NCI-H128 (cell line): Measurements from ENCODE around the gene SH3PXD2A.

Experiments
- DNase-seq: peaks from one replicate; lab custom pipeline; 2025; ENCODE audit not compliant: unreplicated experiment; lab: John Stamatoyannopoulos, UW

Gene SH3PXD2A

DNA sequence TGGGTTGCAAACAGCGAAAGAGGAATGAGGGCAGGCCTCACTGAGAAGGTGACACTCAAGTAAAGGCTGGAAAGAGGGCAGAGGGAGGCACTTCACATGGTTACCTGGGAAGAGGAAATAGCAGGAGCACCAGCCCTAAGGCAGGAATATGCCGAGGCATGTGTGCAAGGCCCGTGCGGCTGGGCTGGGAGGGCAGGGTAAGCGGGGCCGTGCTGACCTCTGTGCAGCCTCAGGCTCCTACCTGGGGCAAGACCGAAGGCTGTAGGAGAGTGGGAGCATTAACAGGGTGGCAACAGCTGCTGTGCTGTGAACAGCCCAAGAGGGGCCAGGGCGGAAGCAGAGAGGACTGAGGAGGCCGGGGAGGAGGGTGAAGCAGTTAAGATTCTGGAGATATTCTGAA, 24.0 kb upstream of the SH3PXD2A start:
- no peak for DNase-seq

DNA sequence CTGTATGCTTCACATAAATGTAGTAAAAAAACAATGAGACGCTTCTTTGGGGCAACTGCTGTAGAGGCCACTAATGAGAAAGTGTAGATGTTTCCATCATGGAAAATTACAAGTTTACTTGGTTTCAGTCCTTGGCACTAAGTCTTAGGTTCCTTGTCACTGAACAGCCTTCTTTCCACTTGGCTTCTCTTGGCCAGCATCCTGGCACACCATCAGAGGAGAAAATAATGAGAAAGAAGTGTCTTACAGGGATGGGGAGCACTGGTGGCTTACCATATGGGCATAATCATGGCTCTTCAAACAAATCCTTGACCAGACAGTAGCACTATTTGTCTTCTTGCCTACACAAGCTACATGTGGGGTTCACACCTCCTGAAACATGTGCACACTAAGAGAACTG, 22.5 kb upstream of the SH3PXD2A start:
- DNase-seq = no peak

DNA sequence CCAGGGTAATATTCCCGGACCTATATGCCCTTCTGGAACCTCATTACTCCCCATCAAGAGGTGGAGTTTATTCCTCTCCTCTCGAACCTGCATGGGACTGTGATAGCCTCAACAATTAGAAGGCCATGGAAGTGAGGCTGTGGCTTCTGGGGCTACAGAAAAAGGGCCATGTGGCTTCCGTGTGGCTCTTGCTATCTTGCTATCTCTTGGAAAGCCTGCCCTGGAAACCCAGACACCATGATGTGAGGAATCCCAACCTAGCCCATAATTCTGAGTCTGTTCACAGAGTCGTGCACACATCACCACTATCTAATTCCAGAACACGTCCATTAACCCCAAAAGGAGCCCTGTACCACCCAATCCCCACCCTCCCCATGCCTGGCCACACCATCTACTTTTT, 20.8 kb upstream of the SH3PXD2A start:
- no peak for DNase-seq

DNA sequence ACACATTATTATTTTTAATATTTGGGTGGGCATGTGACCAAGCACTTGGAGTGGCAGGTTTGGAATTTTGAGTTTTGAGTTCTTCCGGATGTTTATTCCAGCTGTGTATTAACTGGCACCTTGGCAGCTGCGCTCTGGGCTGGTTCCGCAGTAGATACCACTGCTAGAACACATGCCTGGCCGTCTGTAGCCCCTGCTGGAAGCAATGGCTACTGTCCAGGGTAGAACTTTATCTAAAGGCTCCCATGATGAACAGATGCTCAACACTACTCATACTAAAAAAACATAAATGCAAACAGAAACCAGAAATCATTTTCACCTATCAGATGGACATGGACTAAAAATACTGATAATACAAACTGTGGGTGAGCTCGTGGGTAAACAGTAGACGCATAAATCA, 19.4 kb upstream of the SH3PXD2A start:
- DNase-seq = no peak

DNA sequence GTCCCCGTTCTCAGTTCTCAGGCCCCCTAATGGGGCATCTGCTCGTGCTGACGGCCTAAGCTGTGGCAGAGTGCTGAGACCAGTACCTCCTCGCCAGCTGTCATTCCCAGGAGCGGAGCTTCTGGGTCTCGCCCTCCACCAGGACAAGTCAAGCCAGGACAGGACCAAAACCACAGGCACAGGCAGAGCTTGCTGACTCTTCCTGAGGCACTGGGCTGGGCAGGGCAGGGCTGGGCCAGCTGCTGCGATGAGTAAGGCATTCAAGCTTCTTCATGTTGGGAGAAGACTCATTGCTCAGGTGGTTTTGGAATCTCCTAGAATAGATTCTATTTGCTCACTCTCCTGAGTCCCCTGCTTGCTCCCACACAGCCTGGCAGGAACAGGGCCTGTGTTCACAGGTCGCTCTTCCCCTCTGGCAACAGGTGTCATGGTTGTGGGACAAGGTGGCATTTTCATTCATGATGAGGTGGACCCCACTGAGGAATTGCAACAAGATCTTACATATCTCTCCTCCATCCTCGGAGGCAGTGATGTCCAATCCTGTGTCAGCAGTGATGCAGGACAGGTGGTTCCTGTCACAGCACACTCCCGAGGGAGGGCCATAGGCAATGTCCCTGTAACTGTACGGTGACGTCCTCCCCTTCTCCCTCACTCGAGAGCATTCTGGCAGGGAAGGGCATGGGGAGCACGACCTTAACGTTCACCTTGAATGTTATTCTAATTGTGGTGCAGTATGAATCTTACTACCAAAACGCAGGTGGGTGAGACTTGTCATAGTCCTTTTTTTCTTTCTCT, 17.0 kb upstream of the SH3PXD2A start:
- DNase-seq = no peak

DNA sequence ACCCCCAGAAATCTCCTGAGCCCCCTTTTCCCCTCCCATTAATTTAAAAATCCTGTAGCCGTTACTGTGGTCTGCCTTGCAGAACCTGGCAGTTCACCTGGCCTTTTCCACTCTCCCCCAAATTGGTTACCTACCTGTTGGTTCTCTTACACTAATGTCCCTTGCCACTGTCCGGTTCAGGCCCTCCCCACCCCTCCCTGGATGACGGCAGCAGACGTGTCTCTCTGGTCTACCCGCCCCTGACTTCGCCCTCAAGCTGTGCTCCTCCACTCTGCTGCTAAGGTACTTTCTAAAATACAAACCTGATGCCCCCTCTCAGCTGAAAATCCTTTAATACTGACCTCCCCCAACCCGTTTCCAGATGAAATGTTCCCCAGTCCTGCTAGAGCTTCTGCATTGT, 15.6 kb upstream of the SH3PXD2A start:
- no peak for DNase-seq

DNA sequence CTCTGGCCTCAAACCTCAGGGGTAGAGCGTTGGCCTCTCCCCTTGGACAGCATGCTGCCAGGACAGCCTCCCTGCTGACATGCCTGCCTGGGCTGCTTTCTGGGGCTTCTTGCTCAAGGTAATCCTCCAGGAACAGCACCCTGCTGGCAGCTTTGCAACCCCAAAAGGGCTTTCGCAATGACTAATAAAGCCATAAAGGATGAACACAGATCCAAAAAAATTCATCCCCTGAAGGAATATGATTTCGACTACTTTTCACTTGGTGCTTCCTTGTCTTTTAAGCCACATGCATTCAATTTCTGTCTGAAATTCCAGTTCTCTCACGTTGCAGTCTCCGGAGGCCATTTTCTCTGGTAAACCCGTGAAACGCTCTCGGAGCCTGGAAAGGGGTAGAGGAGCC, 15.1 kb upstream of the SH3PXD2A start:
- no peak for DNase-seq

DNA sequence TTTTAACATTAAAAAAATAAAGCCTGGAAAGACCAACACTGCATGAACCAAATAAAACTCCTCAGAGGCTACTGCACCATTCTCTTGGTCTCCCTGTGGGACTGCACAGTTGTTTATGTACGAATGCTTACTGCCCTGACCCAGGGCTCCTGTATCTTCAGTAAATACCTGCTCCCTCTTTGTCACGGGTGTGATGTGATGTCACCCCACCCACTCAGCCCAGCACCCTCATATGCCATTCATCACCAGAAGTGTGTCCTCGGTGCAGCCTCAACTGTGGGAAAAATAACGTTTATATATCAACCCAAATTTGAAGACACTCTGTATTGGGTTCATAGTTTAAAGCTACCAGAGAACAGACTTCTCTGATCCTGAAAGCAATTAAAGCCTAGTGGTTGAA, 14.0 kb upstream of the SH3PXD2A start:
- no peak for DNase-seq

DNA sequence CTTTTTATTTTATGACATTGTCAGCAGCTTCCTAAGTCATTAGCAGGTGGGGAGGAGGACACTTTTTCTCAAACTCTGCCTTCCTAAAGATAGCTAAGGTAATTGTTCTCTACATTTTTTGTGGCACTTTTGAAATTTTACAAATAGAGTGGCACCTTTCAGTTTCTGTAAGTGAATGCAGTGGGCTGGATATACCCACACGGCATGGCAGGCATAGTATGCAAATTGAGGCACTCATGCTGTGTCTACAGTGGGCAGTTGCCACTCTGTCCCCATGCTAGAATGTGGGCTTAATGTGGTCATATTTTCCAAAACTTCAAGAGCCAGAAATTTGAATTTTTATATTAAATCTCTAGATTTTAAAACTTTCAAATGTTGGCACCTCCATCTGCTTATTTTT, 12.8 kb upstream of the SH3PXD2A start:
- DNase-seq = no peak

DNA sequence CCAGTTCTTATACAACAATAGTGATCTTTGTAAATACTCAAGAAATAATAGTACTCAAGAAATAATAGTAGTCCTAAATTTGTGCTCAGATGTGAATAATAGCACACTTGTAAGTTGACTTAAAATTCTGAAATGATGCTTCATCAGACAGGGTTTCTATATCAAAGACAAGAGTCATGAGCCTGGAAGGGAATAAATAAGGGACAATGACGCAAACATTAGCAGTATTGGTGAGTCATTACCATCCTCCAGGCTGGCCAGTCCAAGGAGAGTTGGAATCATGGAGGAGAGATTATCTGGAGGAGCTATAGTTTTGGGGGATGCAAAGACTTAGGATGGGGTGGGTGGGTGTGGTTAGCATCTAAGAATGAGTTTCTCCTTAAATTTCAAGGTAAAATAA, 6.1 kb upstream of the SH3PXD2A start:
- no peak for DNase-seq

DNA sequence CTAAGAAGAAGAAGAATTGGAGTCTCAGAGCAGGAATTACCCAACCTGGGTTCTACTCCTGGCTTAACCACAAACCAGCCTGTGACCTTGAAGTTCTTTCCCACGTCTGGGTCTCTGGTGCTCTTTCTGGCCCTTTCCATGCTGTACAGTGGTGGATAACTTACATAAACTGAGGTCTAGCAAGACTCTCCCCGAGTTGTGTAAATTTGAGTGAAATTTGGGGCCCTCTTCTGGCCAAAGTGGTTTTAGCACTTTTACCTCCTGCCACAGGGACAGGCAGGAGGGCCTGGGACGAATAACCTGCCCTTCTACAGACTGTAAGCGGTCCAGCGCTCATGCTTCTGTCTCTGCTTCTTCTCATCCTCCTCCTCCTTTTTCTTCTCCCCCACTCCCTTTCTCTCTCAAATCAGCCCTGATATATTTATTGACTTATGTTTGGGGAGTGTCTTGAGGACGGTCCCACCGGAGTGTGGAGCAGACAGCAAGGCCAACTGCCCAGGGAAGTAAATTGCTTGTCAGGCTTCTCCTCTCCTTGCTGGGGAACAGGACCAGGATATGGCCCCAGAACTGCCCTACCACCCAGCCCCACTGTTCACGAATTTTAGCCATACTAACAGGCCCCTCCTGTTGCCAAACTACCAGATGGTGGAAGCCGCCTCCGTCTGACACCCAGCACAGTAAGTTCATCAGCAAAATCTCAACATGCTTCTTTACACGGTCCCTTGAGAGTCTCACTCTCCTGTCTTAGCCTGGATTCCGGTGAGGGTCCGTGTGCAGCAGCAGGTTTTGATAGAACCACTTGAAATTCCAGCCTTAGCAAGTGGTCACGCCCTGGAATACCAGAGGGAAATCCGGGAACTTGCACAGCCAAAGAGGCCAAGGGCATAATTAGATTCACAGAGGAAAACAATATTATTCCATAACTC, 4.0 kb upstream of the SH3PXD2A start:
- DNase-seq = peak; percentile 32

DNA sequence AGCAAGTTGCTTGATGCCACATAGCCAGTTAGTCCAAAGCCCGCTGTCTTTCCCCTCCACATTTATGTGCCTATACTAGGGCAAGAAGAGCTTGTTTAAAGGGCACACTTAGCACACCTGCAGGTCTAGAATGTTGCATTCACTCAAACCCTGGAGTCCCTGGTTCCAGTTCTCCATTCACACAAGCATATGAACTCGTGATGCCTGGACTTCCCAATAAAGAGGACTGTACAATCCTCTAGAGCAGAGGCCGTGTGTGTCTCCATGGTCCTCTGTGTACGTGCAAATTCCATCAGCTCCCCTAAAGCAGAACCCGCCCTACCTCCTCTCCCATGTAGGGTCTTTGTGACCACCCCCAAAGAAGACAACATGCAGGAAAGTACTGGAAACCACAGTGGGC, 3.0 kb upstream of the SH3PXD2A start:
- no peak for DNase-seq

DNA sequence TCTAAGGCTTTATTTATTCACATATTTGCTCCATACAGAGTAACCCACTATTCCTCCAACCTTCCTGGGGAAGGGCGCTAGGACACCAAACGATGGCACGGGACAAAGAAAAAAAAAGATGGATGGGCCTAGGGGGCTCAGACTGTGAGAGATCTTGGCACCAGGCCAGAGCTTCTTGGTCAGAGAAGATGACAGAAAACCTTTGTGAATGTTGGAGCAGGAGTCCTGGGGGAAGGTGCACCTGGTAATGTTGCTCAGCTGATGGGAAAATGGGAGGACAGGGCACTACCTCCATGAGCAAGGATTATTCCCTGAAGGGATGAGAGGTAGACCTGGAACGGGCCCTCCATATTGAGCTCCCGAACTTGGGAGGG, 1.4 kb upstream of the SH3PXD2A start:
- DNase-seq = no peak

DNA sequence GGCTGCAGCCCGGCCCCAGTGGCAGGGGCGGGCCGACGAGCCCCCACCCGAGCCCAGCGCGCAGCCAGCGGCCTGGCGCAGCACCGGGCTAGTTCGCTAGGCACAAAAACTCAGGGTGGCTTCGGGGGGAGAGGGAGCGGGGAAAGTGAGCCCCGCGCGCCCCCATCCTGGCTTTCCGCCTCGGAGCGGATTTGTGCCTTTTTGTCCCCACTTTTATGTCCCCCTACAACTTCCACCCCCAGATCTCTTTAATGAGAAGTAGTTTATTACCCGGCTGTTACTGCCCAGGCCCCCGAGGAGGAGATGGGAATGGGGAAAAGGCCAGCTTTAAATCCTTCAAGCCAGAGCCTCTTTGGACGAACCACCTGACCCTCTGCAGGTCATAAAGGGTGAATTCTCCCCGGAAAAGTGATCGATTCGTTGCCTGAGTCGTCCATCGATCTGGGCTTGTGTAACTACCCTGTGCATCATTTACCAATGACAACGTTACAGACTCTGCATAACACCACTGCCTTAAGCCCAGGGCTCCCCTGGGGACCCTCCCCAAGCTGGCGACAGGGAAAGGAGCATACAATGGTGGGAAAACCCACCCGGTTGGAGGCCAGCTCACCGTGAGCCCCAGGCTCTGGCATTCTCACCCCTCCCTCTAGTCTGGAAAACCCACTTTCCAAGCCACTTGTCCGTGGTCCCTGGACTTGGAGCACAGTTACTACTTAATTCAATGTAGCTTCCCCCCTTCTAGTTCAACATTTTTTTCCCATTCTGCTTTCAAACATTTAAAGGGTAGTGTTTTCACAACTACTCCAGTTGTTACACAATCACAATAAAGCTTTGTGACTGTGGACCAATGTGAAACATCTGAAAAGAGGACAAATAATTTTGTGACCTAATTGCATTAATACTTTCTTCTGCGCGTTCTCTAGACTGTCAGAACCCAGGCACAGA, 748 bp upstream of the SH3PXD2A start:
- DNase-seq = no peak

DNA sequence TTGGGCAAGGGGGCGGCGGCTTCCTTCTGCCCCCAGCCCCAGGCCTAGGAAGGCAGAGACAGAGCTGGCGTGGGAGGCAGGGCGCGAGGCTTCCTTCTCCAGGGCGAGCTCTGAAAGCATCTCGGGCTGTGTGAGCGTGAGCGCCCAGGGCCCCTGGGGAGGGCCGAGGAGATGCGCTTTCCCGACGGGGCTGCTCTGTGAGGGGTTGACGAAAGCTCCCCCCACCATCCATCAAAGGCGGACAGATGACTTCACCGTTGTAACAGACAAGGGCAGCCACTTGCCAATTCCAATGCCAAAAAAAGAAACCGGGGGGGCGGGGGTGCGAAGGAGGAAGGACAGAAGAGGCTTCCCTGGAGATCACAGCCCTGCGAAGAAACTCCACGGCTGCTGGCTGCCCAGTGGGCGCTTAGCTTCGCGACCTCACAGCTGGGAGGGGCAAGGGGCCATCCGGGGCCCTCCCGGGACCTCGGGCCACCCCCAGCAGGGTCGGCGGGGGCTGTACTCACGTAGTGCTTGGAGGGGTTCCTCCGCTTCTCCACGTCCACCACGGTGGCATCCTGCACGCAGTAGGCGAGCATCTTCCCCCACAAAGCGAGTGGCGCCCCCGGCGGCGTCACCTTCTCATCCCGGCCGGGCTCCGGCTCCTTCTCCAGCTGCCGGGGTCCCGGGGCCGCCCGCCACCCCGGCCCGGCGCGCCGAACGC, 537 bp downstream of the SH3PXD2A start:
- DNase-seq = no peak

DNA sequence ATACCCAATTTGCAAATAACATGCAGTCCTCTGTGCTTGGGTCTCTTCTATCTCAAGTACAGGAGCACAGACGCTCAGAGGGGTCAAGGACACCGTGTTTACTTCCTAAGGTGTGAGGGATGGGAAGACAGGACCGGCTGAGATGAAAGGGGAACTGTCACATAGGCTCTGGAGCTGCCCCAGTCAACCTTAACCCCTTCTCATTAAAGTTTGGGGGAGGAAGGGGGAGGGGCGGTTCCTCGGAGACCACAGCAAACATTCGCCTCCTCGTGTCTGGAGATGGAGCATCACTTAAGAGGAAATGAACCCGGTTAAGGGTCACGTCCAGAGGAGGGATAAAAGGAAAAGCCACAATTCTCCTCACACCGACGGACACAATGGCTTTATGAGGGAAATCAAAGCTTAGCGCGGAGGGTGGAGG, 1.1 kb downstream of the SH3PXD2A start:
- no peak for DNase-seq

DNA sequence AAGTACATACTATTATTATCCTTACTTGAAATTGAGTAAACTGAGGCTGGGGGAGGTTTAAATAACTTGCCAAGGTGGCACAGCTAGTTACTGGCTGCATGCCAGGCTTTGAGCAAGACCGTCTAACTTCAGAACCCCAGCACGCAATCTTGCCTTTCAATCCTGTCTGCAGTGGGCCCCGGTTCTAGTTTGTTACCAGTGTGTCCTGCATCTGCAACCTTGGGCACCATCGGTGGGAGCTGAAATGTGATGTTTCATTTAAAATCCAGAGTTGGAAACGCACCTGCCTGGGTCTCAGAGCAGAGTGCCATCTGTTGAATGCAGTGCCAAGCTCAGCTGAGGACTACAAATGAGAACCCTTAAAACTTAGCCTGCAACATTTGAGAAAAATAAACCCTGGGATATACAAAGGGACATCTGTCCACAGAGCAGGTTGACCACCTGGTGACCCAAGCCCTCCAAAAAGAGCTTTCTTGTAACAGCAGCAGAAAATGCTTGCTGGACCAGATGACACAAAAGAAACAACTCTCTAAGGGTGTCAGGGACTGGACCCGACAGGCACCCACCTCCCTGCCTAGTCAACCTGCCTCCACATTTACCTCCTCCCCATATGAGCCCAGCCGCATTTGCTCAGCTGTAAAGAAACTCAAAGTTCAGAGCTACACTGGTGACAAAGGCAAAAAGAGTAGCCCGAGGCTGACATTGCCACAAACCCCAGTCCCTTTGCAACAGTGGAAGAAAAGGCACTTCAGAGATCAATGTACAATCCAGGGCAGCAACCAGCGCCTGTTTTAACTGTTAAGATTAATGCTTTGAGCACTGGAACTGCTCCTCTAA, 1.7 kb downstream of the SH3PXD2A start:
- no peak for DNase-seq

DNA sequence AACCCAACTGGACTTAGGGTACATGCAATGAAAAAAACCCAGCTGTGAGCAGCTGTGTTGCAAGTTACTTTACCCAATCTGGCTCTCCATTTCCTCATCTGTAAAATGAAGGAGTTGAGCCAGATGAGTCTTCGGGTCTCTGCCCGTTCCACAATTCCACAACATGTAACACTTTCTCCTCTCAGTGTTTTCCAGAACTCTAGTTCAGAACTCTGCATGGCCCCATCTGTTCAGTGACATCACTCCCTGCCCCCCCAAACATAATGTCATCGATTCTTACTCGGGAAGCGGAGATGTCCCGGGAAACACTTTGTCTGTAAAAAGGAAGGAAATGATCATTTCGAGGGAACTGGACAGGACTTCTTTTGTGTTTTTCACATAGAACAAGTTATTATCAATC, 2.5 kb downstream of the SH3PXD2A start:
- no peak for DNase-seq

DNA sequence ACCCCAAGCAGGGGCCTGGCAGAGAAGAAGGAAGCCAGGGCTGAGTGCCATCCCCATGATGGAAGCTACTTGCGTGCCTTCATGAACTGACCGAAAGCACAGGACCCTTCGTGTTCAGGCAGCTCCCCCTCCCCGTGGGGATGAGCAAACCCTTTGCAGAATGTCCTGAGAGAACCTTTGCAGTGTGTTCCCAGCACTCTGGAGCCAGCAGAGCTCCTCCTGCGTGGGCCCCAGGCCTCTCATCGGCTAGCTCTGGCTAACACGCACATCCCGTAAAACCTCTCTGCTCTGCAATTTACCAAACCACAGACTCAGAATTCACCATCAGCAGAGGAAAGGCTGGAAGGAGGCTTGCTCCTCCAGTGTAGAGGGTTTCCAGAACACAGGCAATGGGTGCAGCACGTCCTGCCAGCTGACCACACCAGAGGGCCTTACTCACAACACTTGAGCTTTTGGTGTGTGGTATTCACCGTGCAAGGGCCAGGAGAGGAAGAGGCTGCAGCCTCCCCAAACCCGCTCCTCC, 3.1 kb downstream of the SH3PXD2A start:
- DNase-seq = no peak
